Adrenal gland (tissue), 19 donors: Measurements from ENCODE around the gene IL9. TPM values are rescaled to one million over a fixed set of nuclear protein-coding genes. Genes with fewer than 3 reads are reported as not detected.

Source experiments
- DNase-seq, 7 donors: peaks; one replicate each; pipeline ENCODE4 v3.0.0-alpha.2; 2019 to 2020
- H3K27ac ChIP-seq, 5 donors: fragments of 200-600 bp; sonication (generic) in 4 of 5; 1 replicate in 3 of 5; 2 replicates in 2 of 5; pipeline versions ENCODE4 v1.5.1 to v1.8.0; 2016 to 2020; ENCODE audit warnings: mild to moderate bottlenecking in 1 of 5
- H3K27me3 ChIP-seq: fragments of 200-600 bp; 2 replicates; pipeline ENCODE4 v1.8.0; 2021
- H3K36me3 ChIP-seq, 2 donors: fragments of 200-600 bp; replicated peaks in 1 of 2; 1 replicate in 1 of 2; 2 replicates in 1 of 2; pipeline versions ENCODE4 v1.5.1 to v1.8.0; 2018 to 2022
- H3K4me1 ChIP-seq, 2 donors: fragments of 200-600 bp; replicated peaks in 1 of 2; 1 replicate in 1 of 2; 2 replicates in 1 of 2; pipeline versions ENCODE4 v1.5.1 to v1.8.0; 2018 to 2021
- H3K4me3 ChIP-seq, 4 donors: fragments of 200-600 bp; sonication (generic) in 3 of 4; one replicate each; pipeline ENCODE4 v1.5.1; 2016 to 2018
- H3K9me3 ChIP-seq, 3 donors: fragments of 200-600 bp; sonication (generic) in 1 of 3; replicated peaks in 1 of 3; 1 replicate in 2 of 3; 2 replicates in 1 of 3; pipeline versions ENCODE4 v1.5.1 to v1.8.0; 2016 to 2021
- CTCF ChIP-seq, 6 experiments: fragments of 450-650 bp in 4 of 6; fragments of 200-600 bp in 2 of 6; sonication (generic) in 1 of 6; IDR thresholded peaks; 1 replicate in 5 of 6; 2 replicates in 1 of 6; pipeline versions ENCODE4 v1.5.1 to v1.8.0; 2016 to 2021; ENCODE audit warnings: antibody characterized with exemption in 6 of 6, mild to moderate bottlenecking in 2 of 6, moderate library complexity in 1 of 6
- POLR2A ChIP-seq, 2 donors: fragments of 450-650 bp; IDR thresholded peaks; one replicate each; pipeline ENCODE4 v1.6.1; 2017; ENCODE audit warnings: antibody characterized with exemption in 2 of 2, mild to moderate bottlenecking in 2 of 2, moderate library complexity in 1 of 2
- WGBS, 4 donors: extraction: QIAGEN DNeasy Blood & Tissue Kit in 2 of 4; methylation state at CpG; one replicate each; pipeline versions ENCODE4 v1.1.5 to v1.1.7; 2013 to 2017; 5-methylcytosine and 5-hydroxymethylcytosine counted together
- intact Hi-C, 2 donors: fragments of 100-400 bp; cut with DNase I; formaldehyde crosslinking; loops; one replicate each; pipeline versions ENCODE4 v1.14.1 to v1.15.0; 2022 to 2023
- long read RNA-seq, 10 donors: library from polyadenylated mRNA in 3 of 10; unstranded in 2 of 10; stranded (forward) in 1 of 10; transcript quantifications; one replicate each; pipeline ENCODE4 v2.0.0 and lab custom pipeline, GENCODE V29; 2021 to 2026
- polyA plus RNA-seq, 3 donors: library from polyadenylated mRNA; stranded (reverse); fragments of 200-250 nt in 2 of 3; fragments of 350-450 nt in 1 of 3; fragmentation: Illumina TruSeq in 1 of 3; extraction: RNeasy Lipid Tissue Mini Kit (QIAGEN cat#74804) in 1 of 3; gene quantifications; one replicate each; pipeline ENCODE4 v1.2.3, GENCODE V29; 2013 to 2014
- total RNA-seq, 9 donors: library from RNA; depleted of rRNA in 4 of 9; stranded (reverse); fragments of >200 nt in 4 of 9; fragments of 120-200 nt in 1 of 9; fragmentation: NEBNext Ultra II Directional in 1 of 9; extraction: Animal tissue kit (Norgen Biotek cat#: 25700) in 1 of 9; gene quantifications; one replicate each; pipeline versions ENCODE4 v1.1.0 to v1.2.4, GENCODE V29; 2013 to 2023
- donor health status: healthy with polysubstance abuse.
- donor health status: Bipolar disorder and iron deficiency.
- donor health status: DM: yes; HTN: yes; CAD: no.
- donor health status: DM: no; HTN: no; CAD: no.
- donor health status: DM: no; HTN: no; CAD: no.
- donor health status: DM: yes; HTN: yes; CAD: no.

The IL9 gene
- total RNA-seq = not detected
- not detected for polyA plus RNA-seq
- long read RNA-seq, donor 1 = 0 reads
- long read RNA-seq, donor 2 = 0 reads
- long read RNA-seq, donor 3 = 0 reads
- long read RNA-seq, donor 4 = 0 reads
- long read RNA-seq, donor 5 = 0 reads
- long read RNA-seq, donor 6 = 0 reads
- long read RNA-seq, donor 7 = 0 reads
- long read RNA-seq, donor 8 = 0 reads
- long read RNA-seq, donor 9 = 0 reads
- long read RNA-seq, donor 10 = 0 reads

- intact Hi-C loops = no loop called here
- 45 to 58% (median 49%) methylated on average over 7 of the region's 7 CpGs for WGBS, 4 donors
- Histone ChIP-seq H3K27me3 (peaks cover 7% of the 10 kb centered on the region), H3K4me1 (no peaks in the 10 kb centered on the region), H3K36me3 (no peaks in the 10 kb centered on the region), H3K9me3 (no peaks in the 10 kb centered on the region), H3K27ac (no peak within 1 kb of the TSS), H3K4me3 (no peak within 1 kb of the TSS)
- no peak for DNase-seq
- TF ChIP-seq POLR2A (IDR thresholded peaks at IDR 0.05) (no peak), CTCF (IDR thresholded peaks at IDR 0.05) (no peak)
Measured at GRCh38 chr5:135895474-135896006, at the start of gene IL9. Gene IL9, minus strand, starts transcription at chr5:135895841. Its CDS starts 25 bp downstream, at chr5:135895816.

DNA sequence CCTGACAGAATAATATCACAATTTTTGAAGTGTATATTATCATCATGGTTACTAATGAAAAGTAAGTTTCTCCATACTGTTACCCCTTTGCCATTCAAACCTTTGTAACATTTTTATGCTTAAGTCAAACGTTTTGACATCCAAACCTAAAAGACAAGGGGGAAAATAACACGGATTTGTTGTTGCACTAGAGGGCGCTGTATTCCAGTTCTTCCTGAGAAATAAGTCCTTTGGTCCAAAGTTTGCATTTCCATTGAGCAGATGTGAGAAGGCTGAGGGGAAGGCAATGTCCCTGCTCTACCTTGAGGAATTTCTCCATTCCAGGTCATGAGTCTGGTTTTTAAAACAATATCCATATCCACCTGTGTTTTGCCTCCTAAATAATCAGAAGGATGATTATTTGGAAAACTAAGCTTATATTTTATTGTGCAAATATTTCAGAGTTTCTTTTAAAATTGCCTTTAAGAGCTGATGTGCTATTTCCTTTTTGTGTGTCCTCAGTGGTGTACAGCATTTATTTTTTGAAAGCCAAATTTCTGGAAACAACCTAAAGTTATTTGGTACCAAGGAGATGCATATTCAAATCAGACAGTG is 49.4 kb upstream of the IL9 start:
- intact Hi-C loops = loop anchor here (2.0 to 10.0 kb wide), 5 partner anchors 60 to 270 kb away; no protein-coding TSS in a partner anchor
- peak; percentile 37 to 80 (median 57) for DNase-seq

GRCh38 chr5:135944564-135944963 is 48.9 kb upstream of the IL9 start:
- H3K27ac ChIP-seq = no peak overlapping the region
- TF ChIP-seq CTCF (IDR thresholded peaks at IDR 0.05) (no peak), POLR2A (IDR thresholded peaks at IDR 0.05) (no peak)
- intact Hi-C loops = loop anchor here (2.0 to 10.0 kb wide), 5 partner anchors 60 to 270 kb away; no protein-coding TSS in a partner anchor
- H3K27me3 ChIP-seq = no peaks in the 10 kb centered on the region
- H3K36me3 ChIP-seq = no peaks in the 10 kb centered on the region
- no peak overlapping the region for H3K4me3 ChIP-seq
- no peaks in the 10 kb centered on the region for H3K4me1 ChIP-seq
- no peak for DNase-seq
- no peaks in the 10 kb centered on the region for H3K9me3 ChIP-seq

More for the DNA sequence above, 49.4 kb upstream of the IL9 start:
- Histone ChIP-seq H3K4me3 (no peak overlapping the region), H3K27ac (no peak overlapping the region), H3K36me3 (no peaks in the 10 kb centered on the region), H3K4me1 (no peaks in the 10 kb centered on the region), H3K9me3 (no peaks in the 10 kb centered on the region), H3K27me3 (no peaks in the 10 kb centered on the region)
- peak; percentile 72 to 89 (median 82) for TF ChIP-seq CTCF (IDR thresholded peaks at IDR 0.05)
- no peak for TF ChIP-seq POLR2A (IDR thresholded peaks at IDR 0.05)
- WGBS, 4 donors = 0 to 1% (median 1%) methylated on average over 3 of the region's 3 CpGs

GRCh38 chr5:135942202-135942771 is 46.6 kb upstream of the IL9 start:
- H3K4me3 ChIP-seq = no peak overlapping the region
- H3K27me3 ChIP-seq = peaks cover 11% of the 10 kb centered on the region
- no peaks in the 10 kb centered on the region for H3K4me1 ChIP-seq
- TF ChIP-seq POLR2A (IDR thresholded peaks at IDR 0.05) (no peak), CTCF (IDR thresholded peaks at IDR 0.05) (no peak)
- intact Hi-C loops = loop anchor here (5.0 to 10.0 kb wide), 4 partner anchors 57 to 273 kb away; no protein-coding TSS in a partner anchor
- no peaks in the 10 kb centered on the region for H3K9me3 ChIP-seq
- no peak for DNase-seq
- H3K36me3 ChIP-seq = no peaks in the 10 kb centered on the region
- no peak overlapping the region for H3K27ac ChIP-seq
- WGBS, 4 donors = 63 to 67% (median 64%) methylated on average over 3 of the region's 3 CpGs
